Esophagus squamous epithelium (tissue), 4 donors: Measurements from ENCODE around the gene PYGL.

Source experiments
- POLR2A ChIP-seq, 4 donors: fragments of 450-650 bp; IDR thresholded peaks; one replicate each; pipeline ENCODE4 v1.6.1; 2017; ENCODE audit warnings: antibody characterized with exemption in 4 of 4, mild to moderate bottlenecking in 4 of 4, moderate library complexity in 3 of 4
- TF ChIP-seq, protein P1 (sequence below), 6 experiments: fragments of 450-650 bp in 4 of 6; fragments of 200-600 bp in 2 of 6; sonication (generic) in 2 of 6; IDR thresholded peaks; one replicate each; pipeline ENCODE4 v1.5.1; 2016 to 2019; ENCODE audit warnings: antibody characterized with exemption in 6 of 6, mild to moderate bottlenecking in 4 of 6, moderate library complexity in 4 of 6

DNA sequence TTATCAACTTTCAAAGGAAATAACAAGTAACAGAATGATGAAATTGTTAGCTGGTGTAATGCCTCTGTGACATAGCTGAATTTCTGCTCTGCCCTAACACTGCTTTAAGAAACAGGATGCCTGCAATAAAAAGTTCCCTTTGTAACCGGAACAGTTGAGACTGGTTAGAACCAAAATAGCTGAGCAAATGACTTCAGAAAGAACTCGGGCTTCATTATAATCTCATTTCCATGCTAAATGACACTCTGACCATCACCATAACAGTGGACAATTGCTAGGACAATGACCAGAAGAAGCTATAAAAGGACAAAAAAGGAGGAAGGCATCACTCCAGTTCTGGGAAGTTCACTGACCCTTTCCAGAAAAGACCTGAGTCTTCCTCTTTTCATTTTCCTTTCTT lies 23.5 kb upstream of the PYGL start:
- TF ChIP-seq, protein P1, sequence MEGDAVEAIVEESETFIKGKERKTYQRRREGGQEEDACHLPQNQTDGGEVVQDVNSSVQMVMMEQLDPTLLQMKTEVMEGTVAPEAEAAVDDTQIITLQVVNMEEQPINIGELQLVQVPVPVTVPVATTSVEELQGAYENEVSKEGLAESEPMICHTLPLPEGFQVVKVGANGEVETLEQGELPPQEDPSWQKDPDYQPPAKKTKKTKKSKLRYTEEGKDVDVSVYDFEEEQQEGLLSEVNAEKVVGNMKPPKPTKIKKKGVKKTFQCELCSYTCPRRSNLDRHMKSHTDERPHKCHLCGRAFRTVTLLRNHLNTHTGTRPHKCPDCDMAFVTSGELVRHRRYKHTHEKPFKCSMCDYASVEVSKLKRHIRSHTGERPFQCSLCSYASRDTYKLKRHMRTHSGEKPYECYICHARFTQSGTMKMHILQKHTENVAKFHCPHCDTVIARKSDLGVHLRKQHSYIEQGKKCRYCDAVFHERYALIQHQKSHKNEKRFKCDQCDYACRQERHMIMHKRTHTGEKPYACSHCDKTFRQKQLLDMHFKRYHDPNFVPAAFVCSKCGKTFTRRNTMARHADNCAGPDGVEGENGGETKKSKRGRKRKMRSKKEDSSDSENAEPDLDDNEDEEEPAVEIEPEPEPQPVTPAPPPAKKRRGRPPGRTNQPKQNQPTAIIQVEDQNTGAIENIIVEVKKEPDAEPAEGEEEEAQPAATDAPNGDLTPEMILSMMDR (IDR thresholded peaks at IDR 0.05), result no peak
- TF ChIP-seq POLR2A (IDR thresholded peaks at IDR 0.05), result no peak
